Stimulated activated naive B cell treated with anti-CD40 and anti-IgM and Interleukin-4, amounts not matched to agents 10 μg/mL and 1 μg/mL and 100 μg/mL, for 72 hours (primary cell): ENCODE measurements around the gene AATF.

Experiments used
- ATAC-seq, 2 donors: fragments of 150-1000 bp; cut with Tn5 transposase; replicated peaks; 2 replicates each; pipeline ENCODE4 v1.10.0; 2021; ENCODE audit warnings: moderate library complexity in 1 of 2
- DNase-seq: peaks from one replicate; pipeline ENCODE4 v3.0.0; 2021
- H3K27ac Mint-ChIP-seq: one replicate; pipeline ENCODE4 v1.8.0; 2022; ENCODE audit warnings: mild to moderate bottlenecking, mixed read lengths
- H3K27me3 Mint-ChIP-seq, 2 donors: one replicate each; pipeline ENCODE4 v1.8.0; 2022; ENCODE audit warnings: mixed read lengths in 2 of 2
- H3K36me3 Mint-ChIP-seq, 2 donors: one replicate each; pipeline ENCODE4 v1.8.0; 2022; ENCODE audit warnings: mixed read lengths in 2 of 2, mild to moderate bottlenecking in 1 of 2
- H3K4me1 Mint-ChIP-seq, 2 donors: one replicate each; pipeline ENCODE4 v1.8.0; 2022; ENCODE audit warnings: mixed read lengths in 2 of 2, mild to moderate bottlenecking in 1 of 2
- H3K4me3 Mint-ChIP-seq, 2 donors: one replicate each; pipeline ENCODE4 v1.8.0; 2022; ENCODE audit warnings: mild to moderate bottlenecking in 2 of 2, mixed read lengths in 2 of 2, moderate library complexity in 1 of 2
- H3K9me3 Mint-ChIP-seq, 2 donors: one replicate each; pipeline ENCODE4 v1.8.0; 2022; ENCODE audit warnings: mixed read lengths in 2 of 2, mild to moderate bottlenecking in 1 of 2

AATF gene

GRCh38 chr17:37043201-37043600 is 94.4 kb downstream of the AATF start:
- Mint-ChIP-seq H3K27ac (no peak overlapping the region), H3K4me3 (no peak overlapping the region), H3K36me3 (peaks cover 17 to 30% of the 10 kb centered on the region in 2 donors), H3K4me1 (peaks cover 10 to 11% of the 10 kb centered on the region in 2 donors), H3K9me3 (no peaks in the 10 kb centered on the region), H3K27me3 (no peaks in the 10 kb centered on the region)
- DNase-seq (no peak), ATAC-seq (no peak)

- H3K36me3 Mint-ChIP-seq: peaks cover 22 to 32% of the 10 kb centered on the region in 2 donors
- H3K4me3 Mint-ChIP-seq: no peak overlapping the region
- peak overlapping the region; percentile 57 for H3K27ac Mint-ChIP-seq
- no peaks in the 10 kb centered on the region for H3K9me3 Mint-ChIP-seq
- no peaks in the 10 kb centered on the region for H3K27me3 Mint-ChIP-seq
- ATAC-seq: no peak
- H3K4me1 Mint-ChIP-seq: peaks cover 10 to 11% of the 10 kb centered on the region in 2 donors
- DNase-seq: no peak
Measured at GRCh38 chr17:37045351-37045922, 96.7 kb downstream of the AATF start.

GRCh38 chr17:37047631-37048104 is 98.9 kb downstream of the AATF start:
- Mint-ChIP-seq H3K36me3 (peaks cover 24 to 50% of the 10 kb centered on the region in 2 donors), H3K27ac (peak overlapping the region; percentile 0), H3K9me3 (no peaks in the 10 kb centered on the region), H3K4me3 (no peak overlapping the region), H3K4me1 (peaks cover 10 to 11% of the 10 kb centered on the region in 2 donors), H3K27me3 (no peaks in the 10 kb centered on the region)
- DNase-seq (peak; percentile 52), ATAC-seq (peak; percentile 81 to 91)

- Mint-ChIP-seq H3K9me3 (no peaks in the 10 kb centered on the region), H3K4me3 (no peak overlapping the region), H3K36me3 (peaks cover 18 to 44% of the 10 kb centered on the region in 2 donors), H3K27me3 (no peaks in the 10 kb centered on the region), H3K27ac (no peak overlapping the region), H3K4me1 (peaks cover 10 to 11% of the 10 kb centered on the region in 2 donors)
- DNase-seq (no peak), ATAC-seq (no peak)
Measured at GRCh38 chr17:37048811-37049210, 100.1 kb downstream of the AATF start.

GRCh38 chr17:37050920-37051319 is 102.2 kb downstream of the AATF start:
- H3K4me1 Mint-ChIP-seq: peaks cover 7 to 10% of the 10 kb centered on the region in 2 donors

GRCh38 chr17:37051381-37051780 is 102.6 kb downstream of the AATF start:
- H3K27me3 Mint-ChIP-seq: no peaks in the 10 kb centered on the region
- DNase-seq (no peak), ATAC-seq (no peak)
- H3K4me1 Mint-ChIP-seq: peaks cover 7 to 10% of the 10 kb centered on the region in 2 donors
- H3K27ac Mint-ChIP-seq: no peak overlapping the region
- H3K9me3 Mint-ChIP-seq: no peaks in the 10 kb centered on the region
- H3K4me3 Mint-ChIP-seq: no peak overlapping the region
- peaks cover 22 to 53% of the 10 kb centered on the region in 2 donors for H3K36me3 Mint-ChIP-seq

More at GRCh38 chr17:37050920-37051319, 102.2 kb downstream of the AATF start:
- ATAC-seq: no peak
- Mint-ChIP-seq H3K36me3 (peaks cover 19 to 51% of the 10 kb centered on the region in 2 donors), H3K4me3 (no peak overlapping the region), H3K9me3 (no peaks in the 10 kb centered on the region), H3K27me3 (no peaks in the 10 kb centered on the region), H3K27ac (no peak overlapping the region)
- no peak for DNase-seq

- H3K36me3 Mint-ChIP-seq: peaks cover 26 to 58% of the 10 kb centered on the region in 2 donors
- DNase-seq (no peak), ATAC-seq (no peak)
- peaks cover 7 to 10% of the 10 kb centered on the region in 2 donors for H3K4me1 Mint-ChIP-seq
- H3K9me3 Mint-ChIP-seq: no peaks in the 10 kb centered on the region
- H3K27ac Mint-ChIP-seq: no peak overlapping the region
- no peaks in the 10 kb centered on the region for H3K27me3 Mint-ChIP-seq
- H3K4me3 Mint-ChIP-seq: no peak overlapping the region
Measured at GRCh38 chr17:37051833-37052232, 103.1 kb downstream of the AATF start.

- Mint-ChIP-seq H3K36me3 (peaks cover 26 to 61% of the 10 kb centered on the region in 2 donors), H3K4me1 (peaks cover 6 to 8% of the 10 kb centered on the region in 2 donors), H3K4me3 (no peak overlapping the region), H3K9me3 (no peaks in the 10 kb centered on the region), H3K27me3 (no peaks in the 10 kb centered on the region), H3K27ac (no peak overlapping the region)
- DNase-seq: no peak
- ATAC-seq: no peak
Measured at GRCh38 chr17:37052450-37052849, 103.7 kb downstream of the AATF start.

- Mint-ChIP-seq H3K27ac (no peak overlapping the region), H3K4me3 (no peak overlapping the region), H3K27me3 (no peaks in the 10 kb centered on the region), H3K9me3 (no peaks in the 10 kb centered on the region), H3K4me1 (no peaks in the 10 kb centered on the region), H3K36me3 (peaks cover 20 to 54% of the 10 kb centered on the region in 2 donors)
- no peak for ATAC-seq
- no peak for DNase-seq
Measured at GRCh38 chr17:37054894-37055293, 106.1 kb downstream of the AATF start.

- Mint-ChIP-seq H3K27ac (no peak overlapping the region), H3K27me3 (no peaks in the 10 kb centered on the region), H3K36me3 (peaks cover 18 to 42% of the 10 kb centered on the region in 2 donors), H3K4me1 (no peaks in the 10 kb centered on the region), H3K4me3 (no peak overlapping the region), H3K9me3 (no peaks in the 10 kb centered on the region)
- DNase-seq (no peak), ATAC-seq (no peak)
Measured at GRCh38 chr17:37056622-37057021, 107.9 kb downstream of the AATF start.

GRCh38 chr17:37059493-37059892 is 110.7 kb downstream of the AATF start:
- ATAC-seq (no peak), DNase-seq (no peak)
- no peaks in the 10 kb centered on the region for H3K4me1 Mint-ChIP-seq
- H3K36me3 Mint-ChIP-seq: peaks cover 16 to 28% of the 10 kb centered on the region in 2 donors
- H3K9me3 Mint-ChIP-seq: no peaks in the 10 kb centered on the region
- no peak overlapping the region for H3K4me3 Mint-ChIP-seq
- no peak overlapping the region for H3K27ac Mint-ChIP-seq
- peaks cover 0 to 4% of the 10 kb centered on the region in 2 donors for H3K27me3 Mint-ChIP-seq

- no peaks in the 10 kb centered on the region for H3K4me1 Mint-ChIP-seq
- no peak for ATAC-seq
- peaks cover 12 to 22% of the 10 kb centered on the region in 2 donors for H3K36me3 Mint-ChIP-seq
- no peaks in the 10 kb centered on the region for H3K9me3 Mint-ChIP-seq
- peaks cover 0 to 4% of the 10 kb centered on the region in 2 donors for H3K27me3 Mint-ChIP-seq
- H3K27ac Mint-ChIP-seq: no peak overlapping the region
- H3K4me3 Mint-ChIP-seq: no peak overlapping the region
- no peak for DNase-seq
Measured at GRCh38 chr17:37060094-37060493, 111.3 kb downstream of the AATF start.

GRCh38 chr17:37060928-37061327 is 112.2 kb downstream of the AATF start:
- no peaks in the 10 kb centered on the region for H3K9me3 Mint-ChIP-seq
- no peak overlapping the region for H3K27ac Mint-ChIP-seq
- H3K4me1 Mint-ChIP-seq: no peaks in the 10 kb centered on the region
- H3K4me3 Mint-ChIP-seq: no peak overlapping the region
- H3K36me3 Mint-ChIP-seq: peaks cover 11 to 16% of the 10 kb centered on the region in 2 donors
- ATAC-seq: no peak
- H3K27me3 Mint-ChIP-seq: peaks cover 0 to 4% of the 10 kb centered on the region in 2 donors
- no peak for DNase-seq

GRCh38 chr17:37062021-37062420 is 113.3 kb downstream of the AATF start:
- peaks cover 3 to 6% of the 10 kb centered on the region in 2 donors for H3K36me3 Mint-ChIP-seq
- no peak for ATAC-seq

GRCh38 chr17:37064206-37064605 is 115.5 kb downstream of the AATF start:
- DNase-seq (no peak), ATAC-seq (no peak)
- Mint-ChIP-seq H3K27ac (no peak overlapping the region), H3K9me3 (no peaks in the 10 kb centered on the region), H3K4me3 (no peak overlapping the region), H3K27me3 (peaks cover 6 to 9% of the 10 kb centered on the region in 2 donors), H3K4me1 (no peaks in the 10 kb centered on the region), H3K36me3 (no peaks in the 10 kb centered on the region)

More at GRCh38 chr17:37062021-37062420, 113.3 kb downstream of the AATF start:
- Mint-ChIP-seq H3K9me3 (no peaks in the 10 kb centered on the region), H3K4me3 (no peak overlapping the region), H3K27me3 (peaks cover 6 to 9% of the 10 kb centered on the region in 2 donors), H3K4me1 (no peaks in the 10 kb centered on the region), H3K27ac (no peak overlapping the region)
- DNase-seq: no peak
